Measurements from ENCODE around the gene YPEL5. TPM values are rescaled to one million over a fixed set of nuclear protein-coding genes. Genes with fewer than 3 reads are reported as not detected.
A peak's percentile ranks its signal among the peaks of the same experiment; 100 is the strongest.

Gene YPEL5
- total and polyA plus RNA-seq, 2 experiments from 2014 or later = 94.4 to 98.3 TPM

DNA sequence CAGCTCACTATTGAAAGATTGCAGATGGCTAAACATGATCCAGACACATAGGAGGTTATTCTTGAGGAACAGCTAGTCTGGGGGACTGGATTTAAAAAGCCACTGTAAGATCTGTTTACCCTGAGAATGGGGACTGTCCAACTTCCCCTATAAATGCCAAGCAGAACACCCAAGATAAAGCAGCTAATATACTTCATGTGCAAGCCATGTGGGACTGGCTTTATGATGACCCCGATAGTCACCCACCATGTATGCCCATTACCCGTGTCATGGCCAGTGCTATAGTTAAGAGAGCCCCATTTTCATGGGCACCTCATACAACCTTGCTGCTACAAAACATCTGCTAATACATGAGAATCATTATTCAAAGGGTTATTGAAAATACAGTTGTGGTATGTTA lies 16.0 kb downstream of the YPEL5 start:
- H3K4me1 ChIP-seq (ENCODE audit: insufficient read depth) = peaks cover 3% of the 10 kb centered on the region
- H3K4me2 ChIP-seq = no peak overlapping the region

DNA sequence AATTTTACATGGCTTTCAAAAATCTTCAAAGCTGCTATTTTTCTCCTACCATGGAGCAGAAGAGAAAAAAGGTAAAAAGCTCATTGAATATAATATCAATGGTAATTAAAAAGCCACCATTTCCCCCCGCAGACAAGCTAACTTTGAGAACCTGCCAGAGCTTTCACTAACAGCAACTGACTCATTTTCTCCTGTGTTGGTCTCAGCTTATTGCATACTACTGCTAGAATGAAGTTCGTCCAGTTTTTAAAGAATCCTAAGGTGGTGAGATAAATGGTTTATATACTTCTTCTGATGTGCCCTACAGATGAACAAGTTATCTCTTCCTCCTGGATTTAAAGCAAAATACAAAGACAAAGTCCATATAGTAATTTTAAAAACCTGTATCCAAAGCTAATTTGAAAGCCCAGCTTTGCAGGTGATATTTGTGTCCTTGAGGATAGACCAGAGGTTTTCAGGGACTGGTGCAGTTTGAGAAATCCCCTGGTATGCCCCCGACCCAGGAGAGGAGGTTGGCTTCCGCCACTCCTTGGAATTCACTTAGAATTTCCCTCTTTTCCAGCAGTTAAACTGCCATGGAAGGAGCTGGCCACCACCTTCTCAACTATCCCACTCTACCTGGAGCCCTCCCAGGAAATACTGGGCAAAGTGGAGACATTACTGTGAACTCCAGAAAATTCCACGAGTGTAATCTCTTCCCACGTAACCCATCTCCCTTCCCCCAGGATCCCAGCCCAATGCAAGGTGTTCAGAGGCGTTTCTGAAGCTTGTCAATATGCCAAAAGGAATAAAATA lies 17.5 kb downstream of the YPEL5 start:
- Histone ChIP-seq H3K4me3 (no peak overlapping the region), H3K4me1 (ENCODE audit: insufficient read depth) (peaks cover 3% of the 10 kb centered on the region), H3K9me2 (replicated peaks; ENCODE audit: insufficient read depth) (no peaks in the 10 kb centered on the region), H3K27me3 (no peaks in the 10 kb centered on the region), H3K79me2 (no peaks in the 10 kb centered on the region), H2AFZ (no peak overlapping the region), H3K36me3 (replicated peaks; ENCODE audit: insufficient read depth, low read depth) (no peaks in the 10 kb centered on the region), H3K27ac (peak overlapping the region; percentile 2), H3K9me3 (ENCODE audit: low read depth) (no peaks in the 10 kb centered on the region), H3K4me2 (no peak overlapping the region), H4K20me1 (ENCODE audit: insufficient read depth, poor library complexity, severe bottlenecking) (peaks cover 4% of the 10 kb centered on the region)
- WGBS (ENCODE audit: low lambda C conversion rate, missing lambda C conversion rate) = 36% methylated on average over 7 of the region's 7 CpGs
- DNase-seq (ENCODE audit: low spot score) = no peak
- no peak for TF ChIP-seq EZH2 (IDR thresholded peaks at IDR 0.05; ENCODE audit: borderline replicate concordance)

More for the DNA sequence above, 16.0 kb downstream of the YPEL5 start:
- no peak for DNase-seq (ENCODE audit: low spot score)
- no peaks in the 10 kb centered on the region for H3K9me2 ChIP-seq (replicated peaks; ENCODE audit: insufficient read depth)
- H3K4me3 ChIP-seq = no peak overlapping the region
- H3K79me2 ChIP-seq = no peaks in the 10 kb centered on the region
- peaks cover 17% of the 10 kb centered on the region for H4K20me1 ChIP-seq (ENCODE audit: insufficient read depth, poor library complexity, severe bottlenecking)
- TF ChIP-seq EZH2phosphoT487 (IDR thresholded peaks at IDR 0.05; ENCODE audit: low read depth, severe bottlenecking, unreplicated experiment) (no peak), EZH2 (IDR thresholded peaks at IDR 0.05; ENCODE audit: borderline replicate concordance) (no peak)
- TF ChIP-seq, protein P1, sequence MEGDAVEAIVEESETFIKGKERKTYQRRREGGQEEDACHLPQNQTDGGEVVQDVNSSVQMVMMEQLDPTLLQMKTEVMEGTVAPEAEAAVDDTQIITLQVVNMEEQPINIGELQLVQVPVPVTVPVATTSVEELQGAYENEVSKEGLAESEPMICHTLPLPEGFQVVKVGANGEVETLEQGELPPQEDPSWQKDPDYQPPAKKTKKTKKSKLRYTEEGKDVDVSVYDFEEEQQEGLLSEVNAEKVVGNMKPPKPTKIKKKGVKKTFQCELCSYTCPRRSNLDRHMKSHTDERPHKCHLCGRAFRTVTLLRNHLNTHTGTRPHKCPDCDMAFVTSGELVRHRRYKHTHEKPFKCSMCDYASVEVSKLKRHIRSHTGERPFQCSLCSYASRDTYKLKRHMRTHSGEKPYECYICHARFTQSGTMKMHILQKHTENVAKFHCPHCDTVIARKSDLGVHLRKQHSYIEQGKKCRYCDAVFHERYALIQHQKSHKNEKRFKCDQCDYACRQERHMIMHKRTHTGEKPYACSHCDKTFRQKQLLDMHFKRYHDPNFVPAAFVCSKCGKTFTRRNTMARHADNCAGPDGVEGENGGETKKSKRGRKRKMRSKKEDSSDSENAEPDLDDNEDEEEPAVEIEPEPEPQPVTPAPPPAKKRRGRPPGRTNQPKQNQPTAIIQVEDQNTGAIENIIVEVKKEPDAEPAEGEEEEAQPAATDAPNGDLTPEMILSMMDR (IDR thresholded peaks at IDR 0.05; ENCODE audit: poor library complexity) = no peak
- H3K36me3 ChIP-seq (replicated peaks; ENCODE audit: insufficient read depth, low read depth) = no peaks in the 10 kb centered on the region
- H3K9me3 ChIP-seq (ENCODE audit: low read depth) = no peaks in the 10 kb centered on the region
- no peak overlapping the region for H3K27ac ChIP-seq
- 74% methylated on average over 2 of the region's 2 CpGs for WGBS (ENCODE audit: low lambda C conversion rate, missing lambda C conversion rate)
- H3K27me3 ChIP-seq = no peaks in the 10 kb centered on the region
- no peak overlapping the region for H2AFZ ChIP-seq

DNA sequence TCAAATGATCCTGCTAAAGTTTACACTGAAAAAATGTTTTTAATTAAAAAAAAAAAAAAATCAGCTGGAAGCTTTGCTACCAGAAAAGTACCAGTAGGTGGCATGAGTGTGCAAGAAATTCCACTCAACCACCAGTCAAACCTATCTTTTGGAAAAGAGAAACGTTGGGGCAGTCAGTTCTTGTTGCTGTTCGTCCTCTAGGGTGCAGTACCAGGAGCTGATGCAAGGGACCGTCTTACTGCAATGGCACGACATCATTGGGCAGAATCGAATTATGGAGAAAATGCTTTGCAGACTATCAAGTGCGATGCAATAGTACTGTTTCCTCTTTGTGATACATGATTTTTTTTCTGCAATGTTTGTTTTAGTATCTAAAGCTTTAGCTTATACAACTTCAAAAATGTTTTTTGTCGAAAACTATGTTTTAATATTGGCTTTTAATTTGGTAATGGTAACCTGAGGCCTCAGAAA lies 18.3 kb downstream of the YPEL5 start:
- Histone ChIP-seq H3K27ac (no peak overlapping the region), H3K4me2 (no peak overlapping the region), H3K36me3 (replicated peaks; ENCODE audit: insufficient read depth, low read depth) (no peaks in the 10 kb centered on the region), H3K9me2 (replicated peaks; ENCODE audit: insufficient read depth) (no peaks in the 10 kb centered on the region), H3K4me3 (no peak overlapping the region), H2AFZ (no peak overlapping the region), H3K27me3 (no peaks in the 10 kb centered on the region), H4K20me1 (ENCODE audit: insufficient read depth, poor library complexity, severe bottlenecking) (no peaks in the 10 kb centered on the region), H3K79me2 (no peaks in the 10 kb centered on the region), H3K4me1 (ENCODE audit: insufficient read depth) (peaks cover 3% of the 10 kb centered on the region), H3K9me3 (ENCODE audit: low read depth) (no peaks in the 10 kb centered on the region)
- WGBS (ENCODE audit: low lambda C conversion rate, missing lambda C conversion rate) = 22% methylated on average over 7 of the region's 7 CpGs
- no peak for TF ChIP-seq EZH2phosphoT487 (IDR thresholded peaks at IDR 0.05; ENCODE audit: low read depth, severe bottlenecking, unreplicated experiment)
- TF ChIP-seq, protein P1 (IDR thresholded peaks at IDR 0.05; ENCODE audit: poor library complexity) = peak; percentile 99
- TF ChIP-seq EZH2 (IDR thresholded peaks at IDR 0.05; ENCODE audit: borderline replicate concordance) = no peak
- DNase-seq (ENCODE audit: low spot score) = peak; percentile 88

DNA sequence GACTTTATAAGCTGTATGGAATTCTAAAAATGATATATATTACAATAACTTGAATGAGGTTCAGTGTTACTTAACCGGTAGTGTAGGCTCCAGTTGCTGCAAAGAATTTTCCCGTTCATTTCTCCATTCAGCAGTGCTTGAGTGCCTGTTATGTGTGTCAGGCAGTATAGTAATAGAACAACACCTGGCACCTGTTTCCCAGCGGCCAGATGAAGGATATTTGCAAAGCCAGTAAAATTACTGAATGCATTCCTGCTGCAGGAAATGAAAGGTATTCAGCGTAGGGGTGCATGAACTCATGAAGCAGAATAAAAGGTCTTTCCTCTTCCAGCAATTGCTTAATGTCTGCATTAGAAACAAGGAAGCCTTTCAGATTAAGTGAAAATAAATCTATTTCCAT lies 18.8 kb downstream of the YPEL5 start:
- H3K4me2 ChIP-seq = no peak overlapping the region
- H3K9me3 ChIP-seq (ENCODE audit: low read depth) = no peaks in the 10 kb centered on the region
- H3K4me1 ChIP-seq (ENCODE audit: insufficient read depth) = peaks cover 3% of the 10 kb centered on the region
- H4K20me1 ChIP-seq (ENCODE audit: insufficient read depth, poor library complexity, severe bottlenecking) = no peaks in the 10 kb centered on the region
- no peaks in the 10 kb centered on the region for H3K9me2 ChIP-seq (replicated peaks; ENCODE audit: insufficient read depth)
- TF ChIP-seq EZH2 (IDR thresholded peaks at IDR 0.05; ENCODE audit: borderline replicate concordance) = no peak
- TF ChIP-seq, protein P1 (IDR thresholded peaks at IDR 0.05; ENCODE audit: poor library complexity) = no peak
- TF ChIP-seq EZH2phosphoT487 (IDR thresholded peaks at IDR 0.05; ENCODE audit: low read depth, severe bottlenecking, unreplicated experiment) = no peak
- no peaks in the 10 kb centered on the region for H3K27me3 ChIP-seq
- H3K79me2 ChIP-seq = no peaks in the 10 kb centered on the region
- DNase-seq (ENCODE audit: low spot score) = no peak
- no peak overlapping the region for H2AFZ ChIP-seq
- no peak overlapping the region for H3K27ac ChIP-seq
- 83% methylated on average over 4 of the region's 4 CpGs for WGBS (ENCODE audit: low lambda C conversion rate, missing lambda C conversion rate)
- no peaks in the 10 kb centered on the region for H3K36me3 ChIP-seq (replicated peaks; ENCODE audit: insufficient read depth, low read depth)
- H3K4me3 ChIP-seq = no peak overlapping the region

All from hepatocyte (in vitro differentiated cells).